NT2/D1 (cell line): ENCODE measurements around the gene HSD17B4.

Experiments used
- SUZ12 ChIP-seq: IDR thresholded peaks from 2 replicates; pipeline ENCODE4 v1.6.1; 2011; ENCODE audit not compliant: insufficient read length, insufficient read depth; ENCODE audit errors: extremely low read depth
- YY1 ChIP-seq: IDR thresholded peaks from 2 replicates; pipeline ENCODE4 v1.6.1; 2011; ENCODE audit not compliant: insufficient read length, insufficient read depth
- ZNF274 ChIP-seq: IDR thresholded peaks from 2 replicates; pipeline ENCODE4 v1.6.1; 2011; ENCODE audit warnings: mild to moderate bottlenecking, low read depth, low read length

GRCh38 chr5:119418606-119419100, 33.6 kb upstream of the HSD17B4 start:
- TF ChIP-seq YY1: no peak
- no peak for TF ChIP-seq SUZ12
- TF ChIP-seq ZNF274: no peak
